Peyer's patch (tissue), 4 donors: Measurements from ENCODE around the gene TEK.

ENCODE experiments used
- CTCF ChIP-seq, 6 experiments: fragments of 450-650 bp in 4 of 6; fragments of 200-600 bp in 2 of 6; sonication (generic) in 1 of 6; IDR thresholded peaks; one replicate each; pipeline ENCODE4 v1.5.1; 2017 to 2019; ENCODE audit warnings: antibody characterized with exemption in 6 of 6, mild to moderate bottlenecking in 3 of 6, moderate library complexity in 1 of 6
- POLR2A ChIP-seq, 2 donors: fragments of 450-650 bp; IDR thresholded peaks; one replicate each; pipeline ENCODE4 v1.5.1; 2017; ENCODE audit warnings: antibody characterized with exemption in 2 of 2, mild to moderate bottlenecking in 2 of 2, moderate library complexity in 2 of 2

GRCh38 chr9:27107241-27107640, 1.8 kb upstream of the TEK start:
- TF ChIP-seq CTCF (IDR thresholded peaks at IDR 0.05): no peak
- no peak for TF ChIP-seq POLR2A (IDR thresholded peaks at IDR 0.05)
